Measurements from ENCODE around the gene ACVR1B.

ACVR1B gene

DNA sequence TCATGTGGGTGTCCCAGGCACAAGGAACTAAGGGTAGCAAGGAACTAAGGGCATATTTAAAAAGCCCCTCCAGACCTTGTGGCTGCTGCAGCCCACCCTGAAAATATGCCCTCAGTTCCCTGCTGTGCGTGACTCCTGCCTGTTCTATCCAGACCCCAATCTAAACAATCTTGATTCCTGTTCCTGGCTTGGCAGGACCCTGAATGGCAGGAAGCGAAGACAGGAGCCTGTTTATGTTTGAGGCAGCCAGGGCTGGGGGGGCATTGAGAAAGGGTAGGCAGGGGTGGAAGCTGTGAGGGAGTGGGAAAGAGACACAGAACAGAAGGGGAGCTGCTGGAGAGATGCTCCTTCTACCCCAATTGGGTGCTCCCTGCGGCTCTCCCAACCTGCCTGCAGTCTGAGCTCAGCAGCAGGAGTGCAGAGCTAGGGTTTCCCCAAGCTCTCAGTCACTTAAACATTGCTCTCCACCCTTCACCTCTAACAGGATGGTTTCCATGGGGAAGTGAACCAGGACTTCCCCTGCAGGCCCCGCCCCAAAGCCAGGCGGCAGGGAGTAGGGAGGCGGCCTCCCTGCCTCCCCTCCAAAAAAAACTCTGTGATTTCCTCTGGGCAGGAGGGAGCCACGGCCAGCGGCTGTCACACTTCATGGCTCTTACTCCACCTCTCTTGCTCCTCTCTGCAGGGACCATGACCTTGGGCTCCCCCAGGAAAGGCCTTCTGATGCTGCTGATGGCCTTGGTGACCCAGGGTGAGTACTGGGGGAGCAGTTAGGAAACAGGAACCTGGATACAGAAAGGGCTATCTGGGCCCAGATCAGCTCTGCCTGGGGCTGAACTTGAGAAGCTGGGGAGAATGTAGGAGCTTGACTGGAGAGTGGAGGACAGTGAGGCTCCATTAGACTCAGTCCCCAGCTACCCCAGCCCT lies 39.4 kb upstream of the ACVR1B start:
- H3K4me1 Mint-ChIP-seq (ENCODE audit: low read depth), result peaks cover 60% of the 10 kb centered on the region
- intact Hi-C loops (cut with micrococcal nuclease), result loop anchor here (1.0 kb wide), 1 partner anchor 10 kb away; no protein-coding TSS in a partner anchor
- H3K9me3 Mint-ChIP-seq, result no peaks in the 10 kb centered on the region
- H3K27ac Mint-ChIP-seq, result peak overlapping the region; percentile 79
- H3K36me3 Mint-ChIP-seq (ENCODE audit: low read depth), result peaks cover 12% of the 10 kb centered on the region
- H3K27me3 Mint-ChIP-seq, result peaks cover 33% of the 10 kb centered on the region
- peak overlapping the region; percentile 57 for H3K4me3 Mint-ChIP-seq

DNA sequence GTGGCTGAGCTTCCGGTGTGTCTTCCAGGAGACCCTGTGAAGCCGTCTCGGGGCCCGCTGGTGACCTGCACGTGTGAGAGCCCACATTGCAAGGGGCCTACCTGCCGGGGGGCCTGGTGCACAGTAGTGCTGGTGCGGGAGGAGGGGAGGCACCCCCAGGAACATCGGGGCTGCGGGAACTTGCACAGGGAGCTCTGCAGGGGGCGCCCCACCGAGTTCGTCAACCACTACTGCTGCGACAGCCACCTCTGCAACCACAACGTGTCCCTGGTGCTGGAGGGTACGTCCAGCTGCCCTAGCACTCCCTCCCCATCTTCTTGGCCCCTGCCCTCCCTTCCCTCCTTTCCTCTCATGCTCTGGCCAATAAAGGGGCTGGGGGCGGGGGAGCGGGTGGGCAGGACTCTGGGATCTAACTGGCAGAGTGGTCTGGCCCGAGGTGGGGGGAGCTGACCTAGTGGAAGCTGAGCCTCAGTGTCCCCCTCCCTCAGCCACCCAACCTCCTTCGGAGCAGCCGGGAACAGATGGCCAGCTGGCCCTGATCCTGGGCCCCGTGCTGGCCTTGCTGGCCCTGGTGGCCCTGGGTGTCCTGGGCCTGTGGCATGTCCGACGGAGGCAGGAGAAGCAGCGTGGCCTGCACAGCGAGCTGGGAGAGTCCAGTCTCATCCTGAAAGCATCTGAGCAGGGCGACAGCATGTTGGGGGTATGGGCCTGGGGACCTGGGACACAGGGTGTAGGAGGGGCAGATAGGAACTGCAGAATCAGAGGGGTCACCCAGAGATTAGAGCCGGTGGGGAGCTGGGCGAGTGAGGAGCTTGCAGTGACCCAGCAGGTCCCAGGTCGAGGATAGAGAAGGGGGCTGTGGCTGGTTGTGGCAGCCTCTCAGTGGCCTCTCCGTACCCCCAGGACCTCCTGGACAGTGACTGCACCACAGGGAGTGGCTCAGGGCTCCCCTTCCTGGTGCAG lies 38.1 kb upstream of the ACVR1B start:
- H3K9me3 Mint-ChIP-seq, result no peaks in the 10 kb centered on the region
- H3K4me1 Mint-ChIP-seq (ENCODE audit: low read depth), result peaks cover 52% of the 10 kb centered on the region
- H3K27me3 Mint-ChIP-seq, result peaks cover 25% of the 10 kb centered on the region

GRCh38 chr12:51914034-51914923 lies 37.2 kb upstream of the ACVR1B start:
- intact Hi-C loops (cut with micrococcal nuclease), result no loop called here
- peaks cover 12% of the 10 kb centered on the region for H3K36me3 Mint-ChIP-seq (ENCODE audit: low read depth)
- H3K4me1 Mint-ChIP-seq (ENCODE audit: low read depth), result peaks cover 52% of the 10 kb centered on the region
- H3K27ac Mint-ChIP-seq, result no peak overlapping the region
- no peak overlapping the region for H3K4me3 Mint-ChIP-seq
- no peaks in the 10 kb centered on the region for H3K9me3 Mint-ChIP-seq
- peaks cover 19% of the 10 kb centered on the region for H3K27me3 Mint-ChIP-seq

More for the DNA sequence above, 38.1 kb upstream of the ACVR1B start:
- no peak overlapping the region for H3K4me3 Mint-ChIP-seq
- intact Hi-C loops (cut with micrococcal nuclease), result no loop called here
- peak overlapping the region; percentile 79 for H3K27ac Mint-ChIP-seq
- H3K36me3 Mint-ChIP-seq (ENCODE audit: low read depth), result peaks cover 12% of the 10 kb centered on the region

DNA sequence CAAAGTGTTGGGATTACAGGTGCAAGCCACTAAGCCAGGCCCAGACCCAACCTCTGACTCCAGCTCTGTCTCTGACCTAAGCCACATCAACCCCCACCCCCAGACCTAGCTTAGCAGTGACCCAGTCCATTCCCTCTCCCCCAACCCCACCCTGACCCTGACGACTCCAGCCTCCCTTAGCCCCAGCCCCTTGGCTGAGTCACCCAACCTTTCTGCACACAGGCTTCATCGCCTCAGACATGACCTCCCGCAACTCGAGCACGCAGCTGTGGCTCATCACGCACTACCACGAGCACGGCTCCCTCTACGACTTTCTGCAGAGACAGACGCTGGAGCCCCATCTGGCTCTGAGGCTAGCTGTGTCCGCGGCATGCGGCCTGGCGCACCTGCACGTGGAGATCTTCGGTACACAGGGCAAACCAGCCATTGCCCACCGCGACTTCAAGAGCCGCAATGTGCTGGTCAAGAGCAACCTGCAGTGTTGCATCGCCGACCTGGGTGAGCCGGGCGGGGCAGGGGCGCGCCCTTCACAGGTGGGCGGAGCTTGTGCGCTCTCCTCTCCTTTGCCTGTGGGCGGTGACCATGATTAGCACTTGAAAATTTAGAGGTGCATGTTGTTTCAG lies 36.4 kb upstream of the ACVR1B start:
- H3K4me1 Mint-ChIP-seq (ENCODE audit: low read depth), result peaks cover 49% of the 10 kb centered on the region
- no peak overlapping the region for H3K27ac Mint-ChIP-seq
- no peak overlapping the region for H3K4me3 Mint-ChIP-seq
- intact Hi-C loops (cut with micrococcal nuclease), result no loop called here
- H3K36me3 Mint-ChIP-seq (ENCODE audit: low read depth), result peaks cover 13% of the 10 kb centered on the region
- peaks cover 16% of the 10 kb centered on the region for H3K27me3 Mint-ChIP-seq
- H3K9me3 Mint-ChIP-seq, result no peaks in the 10 kb centered on the region

- H3K4me1 Mint-ChIP-seq (ENCODE audit: low read depth), result peaks cover 41% of the 10 kb centered on the region
- H3K27me3 Mint-ChIP-seq, result peaks cover 10% of the 10 kb centered on the region
- H3K36me3 Mint-ChIP-seq (ENCODE audit: low read depth), result peaks cover 19% of the 10 kb centered on the region
- H3K27ac Mint-ChIP-seq, result no peak overlapping the region
- H3K4me3 Mint-ChIP-seq, result no peak overlapping the region
- intact Hi-C loops (cut with micrococcal nuclease), result no loop called here
- H3K9me3 Mint-ChIP-seq, result no peaks in the 10 kb centered on the region
Measured at GRCh38 chr12:51915951-51916350, 35.5 kb upstream of the ACVR1B start.

DNA sequence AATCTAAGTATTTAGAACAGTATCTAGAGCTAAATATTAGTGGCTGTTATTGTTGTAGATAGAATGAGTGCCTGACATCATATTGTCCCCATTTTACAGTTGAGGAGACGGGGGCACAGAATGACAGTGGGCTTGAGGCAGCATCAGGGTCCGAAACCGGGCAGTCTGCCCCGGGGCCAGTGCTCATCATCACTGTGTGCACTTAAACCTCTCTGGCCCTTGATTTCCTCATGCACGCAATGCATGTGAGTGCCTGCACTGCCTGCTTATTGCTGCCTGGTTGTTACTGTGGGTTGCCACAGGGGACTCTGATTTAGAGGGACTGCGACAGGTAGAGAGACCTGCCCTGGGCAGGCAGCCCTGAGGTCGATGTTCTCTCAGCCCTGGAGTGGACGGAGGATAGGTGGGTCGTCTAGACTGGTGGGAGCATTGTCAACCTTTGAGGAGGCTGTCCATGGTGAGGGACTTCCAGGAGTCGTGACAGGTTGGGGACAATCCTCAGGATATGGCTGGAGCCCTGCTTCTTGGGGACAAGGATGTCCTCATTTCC lies 34.4 kb upstream of the ACVR1B start:
- H3K4me3 Mint-ChIP-seq, result no peak overlapping the region
- intact Hi-C loops (cut with micrococcal nuclease), result no loop called here
- peaks cover 12% of the 10 kb centered on the region for H3K27me3 Mint-ChIP-seq
- H3K36me3 Mint-ChIP-seq (ENCODE audit: low read depth), result peaks cover 19% of the 10 kb centered on the region
- no peaks in the 10 kb centered on the region for H3K9me3 Mint-ChIP-seq
- peaks cover 35% of the 10 kb centered on the region for H3K4me1 Mint-ChIP-seq (ENCODE audit: low read depth)
- H3K27ac Mint-ChIP-seq, result no peak overlapping the region

- H3K27ac Mint-ChIP-seq, result no peak overlapping the region
- H3K4me3 Mint-ChIP-seq, result no peak overlapping the region
- peaks cover 35% of the 10 kb centered on the region for H3K4me1 Mint-ChIP-seq (ENCODE audit: low read depth)
- intact Hi-C loops (cut with micrococcal nuclease), result no loop called here
- H3K36me3 Mint-ChIP-seq (ENCODE audit: low read depth), result peaks cover 19% of the 10 kb centered on the region
- peaks cover 12% of the 10 kb centered on the region for H3K27me3 Mint-ChIP-seq
- H3K9me3 Mint-ChIP-seq, result no peaks in the 10 kb centered on the region
Measured at GRCh38 chr12:51917746-51918453, 33.6 kb upstream of the ACVR1B start.

DNA sequence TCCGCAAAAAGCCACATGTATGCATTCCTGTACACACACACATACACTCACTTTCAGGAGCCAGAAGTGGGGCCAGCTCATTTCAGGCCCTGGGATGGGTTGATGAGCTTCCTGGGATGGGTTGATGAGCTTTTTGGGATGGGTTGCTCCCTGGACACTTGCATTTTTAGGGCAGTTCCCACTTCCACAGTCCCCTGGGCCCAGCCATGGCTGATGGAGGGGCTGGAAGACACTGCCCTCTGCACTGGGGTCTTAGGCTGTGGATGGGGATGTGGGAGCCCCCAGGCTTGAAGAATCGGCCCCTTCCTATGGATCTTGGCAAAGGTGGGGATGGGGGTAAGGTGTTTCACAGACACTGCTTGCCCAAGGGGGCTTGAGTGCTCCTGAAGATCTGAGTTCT lies 31.5 kb upstream of the ACVR1B start:
- intact Hi-C loops (cut with micrococcal nuclease), result loop anchor here (10.0 kb wide), 1 partner anchor 55 kb away; no protein-coding TSS in a partner anchor

DNA sequence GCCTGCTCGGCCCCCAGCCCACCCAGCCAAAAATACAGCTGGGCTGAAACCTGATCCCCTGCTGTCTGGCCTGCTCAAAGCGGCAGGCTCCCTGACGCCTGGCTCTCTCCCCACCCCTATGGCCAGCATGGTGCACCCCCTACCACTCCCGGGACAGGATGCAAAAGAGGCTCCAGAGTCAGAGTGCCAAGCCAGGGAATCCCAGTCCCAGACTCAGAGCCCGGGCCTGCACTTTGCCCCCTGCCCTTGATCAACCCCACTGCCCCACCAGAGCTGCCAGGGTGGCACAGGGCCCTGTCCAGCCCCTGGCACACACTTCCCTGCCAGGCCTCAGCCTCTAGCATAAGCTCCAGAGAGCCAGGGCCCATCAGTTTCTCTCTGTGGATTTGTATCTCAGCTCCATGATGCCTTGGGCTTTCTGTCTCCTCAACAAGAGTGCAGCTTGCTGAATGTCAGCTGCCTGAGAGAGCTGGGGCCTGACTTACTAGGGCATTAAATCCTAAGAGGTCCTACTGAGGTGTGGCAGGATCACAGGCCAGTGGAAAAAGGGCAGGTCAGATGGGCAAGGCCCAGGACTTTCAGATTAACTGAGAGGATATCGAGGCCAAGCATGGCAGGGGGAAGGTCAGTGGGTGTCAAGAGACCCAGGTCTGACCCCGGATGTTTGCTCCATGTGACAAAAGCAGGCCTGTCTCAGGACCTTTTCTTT lies 30.3 kb upstream of the ACVR1B start:
- Mint-ChIP-seq H3K27ac (no peak overlapping the region), H3K4me3 (no peak overlapping the region), H3K36me3 (ENCODE audit: low read depth) (peaks cover 6% of the 10 kb centered on the region), H3K9me3 (no peaks in the 10 kb centered on the region), H3K27me3 (peaks cover 22% of the 10 kb centered on the region), H3K4me1 (ENCODE audit: low read depth) (peaks cover 44% of the 10 kb centered on the region)
- intact Hi-C loops (cut with micrococcal nuclease), result loop anchor here (10.0 kb wide), 1 partner anchor 54 kb away; no protein-coding TSS in a partner anchor

More for the DNA sequence above, 31.5 kb upstream of the ACVR1B start:
- Mint-ChIP-seq H3K36me3 (ENCODE audit: low read depth) (peaks cover 17% of the 10 kb centered on the region), H3K27ac (no peak overlapping the region), H3K4me3 (no peak overlapping the region), H3K4me1 (ENCODE audit: low read depth) (peaks cover 39% of the 10 kb centered on the region), H3K27me3 (peaks cover 20% of the 10 kb centered on the region), H3K9me3 (no peaks in the 10 kb centered on the region)

DNA sequence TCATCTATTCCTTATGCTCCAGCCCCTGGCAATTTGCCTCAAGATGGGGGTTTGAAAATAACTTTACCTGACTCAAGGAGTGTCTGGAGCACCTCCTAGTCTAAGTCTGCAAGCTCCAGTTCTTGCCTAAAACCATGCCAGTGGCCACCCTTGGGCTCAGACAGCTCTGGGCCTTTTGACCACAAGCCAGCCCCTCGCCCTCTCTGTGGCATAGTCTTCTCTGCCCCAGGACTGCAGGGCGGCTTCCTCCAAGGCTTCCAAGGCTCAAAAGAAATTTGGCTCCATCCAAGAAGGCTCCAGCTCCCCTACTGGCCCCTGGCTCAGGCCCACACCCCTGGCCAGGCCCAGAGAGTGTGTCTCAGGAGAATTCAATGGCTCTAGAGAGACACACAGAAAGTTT lies 29.4 kb upstream of the ACVR1B start:
- H3K9me3 Mint-ChIP-seq, result no peaks in the 10 kb centered on the region
- peaks cover 48% of the 10 kb centered on the region for H3K4me1 Mint-ChIP-seq (ENCODE audit: low read depth)
- H3K4me3 Mint-ChIP-seq, result no peak overlapping the region
- intact Hi-C loops (cut with micrococcal nuclease), result loop anchor here (1.0 to 10.0 kb wide), 4 partner anchors 10 to 53 kb away; no protein-coding TSS in a partner anchor
- peak overlapping the region; percentile 71 for H3K27ac Mint-ChIP-seq
- peaks cover 6% of the 10 kb centered on the region for H3K36me3 Mint-ChIP-seq (ENCODE audit: low read depth)
- peaks cover 22% of the 10 kb centered on the region for H3K27me3 Mint-ChIP-seq

DNA sequence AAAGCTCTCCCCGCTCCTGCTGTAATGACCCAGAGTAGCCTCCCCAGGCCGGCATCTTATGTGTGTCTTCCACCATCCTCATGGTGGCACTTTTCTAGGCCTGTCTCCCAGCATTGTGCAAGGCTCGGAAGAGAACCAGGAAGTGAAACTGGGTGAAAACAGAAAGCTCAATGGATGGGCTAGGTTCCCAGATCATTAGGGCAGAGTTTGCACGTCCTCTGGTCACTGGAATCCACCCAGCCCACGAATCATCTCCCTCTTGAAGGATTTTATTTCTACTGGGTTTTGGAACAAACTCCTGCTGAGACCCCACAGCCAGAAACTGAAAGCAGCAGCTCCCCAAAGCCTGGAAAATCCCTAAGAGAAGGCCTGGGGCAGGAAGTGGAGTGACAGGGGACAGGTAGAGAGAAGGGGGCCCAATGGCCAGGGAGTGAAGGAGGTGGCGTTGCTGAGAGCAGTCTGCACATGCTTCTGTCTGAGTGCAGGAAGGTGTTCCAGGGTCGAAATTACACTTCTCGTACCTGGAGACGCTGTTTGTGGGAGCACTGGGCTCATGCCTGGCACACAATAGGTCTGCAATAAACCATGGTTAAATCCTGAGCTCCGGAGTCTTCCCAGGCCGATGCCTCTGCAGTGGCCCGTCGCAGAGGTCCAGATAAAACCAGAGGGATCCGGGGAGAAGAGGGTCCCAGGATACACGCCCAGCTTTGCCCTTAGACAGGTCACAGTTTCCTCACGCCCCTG lies 28.6 kb upstream of the ACVR1B start:
- Mint-ChIP-seq H3K36me3 (ENCODE audit: low read depth) (peaks cover 6% of the 10 kb centered on the region), H3K4me3 (peak overlapping the region; percentile 14), H3K27ac (peak overlapping the region; percentile 71)

More for the DNA sequence above, 28.6 kb upstream of the ACVR1B start:
- H3K4me1 Mint-ChIP-seq (ENCODE audit: low read depth), result peaks cover 48% of the 10 kb centered on the region
- intact Hi-C loops (cut with micrococcal nuclease), result loop anchor here (1.0 to 10.0 kb wide), 4 partner anchors 11 to 52 kb away; no protein-coding TSS in a partner anchor
- no peaks in the 10 kb centered on the region for H3K9me3 Mint-ChIP-seq
- H3K27me3 Mint-ChIP-seq, result peaks cover 22% of the 10 kb centered on the region
